Activated naive CD4-positive, alpha-beta T cell treated with anti-CD3 and anti-CD28 coated beads, Interleukin-2, amount 50 U/mL, for 16 hours (primary cell): ENCODE data around the gene PUM2.
A peak's percentile ranks its signal among the peaks of the same experiment; 100 is the strongest.
"Not testable (repeated sequence)": the region's sequence is repeated elsewhere in the genome, so short reads cannot be mapped to it uniquely, and the experiment has no call there.

Source experiments
- DNase-seq: peaks from one replicate; pipeline ENCODE4 v3.0.0-alpha.2; 2020

PUM2 gene

GRCh38 chr2:20288642-20289340 is 61.9 kb downstream of the PUM2 start:
- DNase-seq, result no peak

DNA sequence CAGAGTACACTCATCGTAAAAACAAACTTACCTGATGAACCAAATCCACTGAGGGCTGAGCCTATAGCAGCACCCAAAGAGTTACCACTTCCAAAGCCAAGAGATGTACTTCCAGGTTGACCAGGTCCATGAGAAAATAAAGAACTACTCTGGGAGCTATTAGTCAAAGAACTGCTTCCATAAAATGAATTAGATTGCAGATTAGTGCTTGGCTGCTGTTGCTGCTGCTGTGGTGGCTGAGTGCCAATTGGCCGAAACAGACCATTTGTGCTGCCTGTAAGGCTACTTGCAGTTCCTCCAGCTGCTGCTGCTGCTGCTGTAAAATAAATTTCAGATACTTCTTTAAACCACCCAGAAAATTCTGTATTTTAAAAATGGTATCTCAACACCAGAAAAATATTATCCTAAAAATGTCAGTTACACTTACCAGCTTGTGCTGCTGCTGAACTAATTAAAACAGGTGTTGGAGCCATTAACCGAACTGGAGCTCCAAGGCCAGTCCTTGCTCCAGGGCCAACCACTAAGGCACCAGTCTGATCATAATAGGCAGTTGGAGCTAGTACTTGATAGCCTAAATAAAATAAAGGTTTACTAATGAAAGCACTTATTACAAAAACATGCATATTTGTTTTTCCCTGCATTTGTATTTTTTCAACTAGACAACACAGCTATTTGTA is 67.6 kb downstream of the PUM2 start:
- no peak for DNase-seq

GRCh38 chr2:20281876-20282275 is 68.8 kb downstream of the PUM2 start:
- DNase-seq, result no peak

- DNase-seq, result no peak
Measured at GRCh38 chr2:20273042-20273441, 77.6 kb downstream of the PUM2 start.

- not testable (repeated sequence) for DNase-seq
Measured at GRCh38 chr2:20268317-20268716, 82.3 kb downstream of the PUM2 start.

DNA sequence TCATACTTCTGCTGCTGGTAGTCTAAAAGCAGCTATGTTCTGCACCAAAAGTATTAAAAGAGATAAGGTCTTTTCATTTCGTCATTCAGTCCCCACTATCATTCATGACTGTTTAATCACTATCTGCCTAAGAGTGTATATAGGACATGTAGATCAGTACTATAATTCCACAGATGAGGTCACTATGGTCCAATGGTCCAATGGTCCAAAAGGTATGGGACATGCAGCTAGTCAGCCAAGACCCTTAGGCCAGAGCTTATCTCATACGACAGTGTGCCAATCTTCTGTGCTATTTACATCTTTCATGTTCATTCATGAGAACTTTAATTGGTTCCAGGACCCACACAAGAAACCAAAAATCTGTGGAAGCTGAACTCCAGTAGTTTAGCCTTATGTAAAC is 83.1 kb downstream of the PUM2 start:
- DNase-seq, result no peak

GRCh38 chr2:20264629-20265028 is 86.0 kb downstream of the PUM2 start:
- DNase-seq, result no peak

GRCh38 chr2:20257411-20257810 is 93.2 kb downstream of the PUM2 start:
- no peak for DNase-seq

DNA sequence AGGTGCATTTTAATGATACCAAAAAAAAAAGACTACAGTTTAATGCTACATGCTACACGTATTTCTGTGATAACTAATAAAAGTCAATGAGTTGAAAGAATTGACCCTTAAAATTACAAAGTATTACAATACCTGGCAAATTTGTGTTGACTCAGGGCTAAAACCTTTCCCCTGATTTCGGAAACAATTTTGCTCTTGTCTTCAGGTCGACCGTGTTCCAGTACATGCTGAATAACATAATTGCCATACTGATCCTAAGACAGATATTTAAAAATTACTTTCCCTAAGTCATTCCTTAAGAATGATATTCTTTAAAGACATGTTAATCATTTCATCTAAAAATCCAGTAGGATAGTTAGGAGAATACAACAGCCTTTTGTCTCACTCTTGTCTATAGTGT is 95.9 kb downstream of the PUM2 start:
- no peak for DNase-seq

DNA sequence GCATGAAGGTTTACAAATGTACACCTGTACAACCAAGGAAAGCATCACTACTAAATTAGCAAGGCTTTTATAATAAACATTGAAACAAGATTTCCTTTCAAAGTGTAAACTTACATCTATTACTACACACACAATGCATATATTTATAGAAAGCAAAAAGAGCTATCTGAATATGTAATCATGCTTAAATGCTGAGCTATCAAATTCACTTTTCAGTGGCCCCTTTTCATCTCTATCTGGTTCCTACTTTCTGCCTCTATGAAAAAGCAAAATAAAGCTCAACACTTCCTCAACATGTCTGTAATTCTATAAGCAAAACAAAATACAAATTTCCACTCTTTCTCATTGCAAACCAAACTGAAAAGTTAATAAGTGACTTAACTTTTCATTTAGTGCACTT is 100.2 kb downstream of the PUM2 start:
- DNase-seq, result no peak

- DNase-seq, result no peak
Measured at GRCh38 chr2:20249170-20249569, 101.5 kb downstream of the PUM2 start.

GRCh38 chr2:20247084-20247483 is 103.6 kb downstream of the PUM2 start:
- no peak for DNase-seq

DNA sequence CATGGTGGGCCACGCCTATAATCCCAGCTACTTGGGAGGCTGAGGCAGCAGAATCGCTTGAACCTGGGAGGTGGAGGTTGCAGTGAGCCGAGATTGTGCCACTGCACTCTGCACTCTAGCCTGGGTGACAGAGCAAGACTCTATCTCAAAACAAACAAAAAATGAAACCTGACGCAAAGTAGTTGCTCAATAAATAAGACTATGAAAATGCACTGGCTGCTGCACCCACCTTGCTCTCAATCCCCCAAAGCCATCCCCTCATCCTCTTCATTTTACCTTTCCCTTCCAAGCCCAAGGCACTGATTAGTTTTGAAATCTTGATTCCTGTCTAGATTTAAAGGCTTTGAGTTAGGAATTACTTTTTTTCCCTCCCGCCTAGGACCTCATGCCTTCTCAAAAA is 107.0 kb downstream of the PUM2 start:
- not testable (repeated sequence) for DNase-seq

DNA sequence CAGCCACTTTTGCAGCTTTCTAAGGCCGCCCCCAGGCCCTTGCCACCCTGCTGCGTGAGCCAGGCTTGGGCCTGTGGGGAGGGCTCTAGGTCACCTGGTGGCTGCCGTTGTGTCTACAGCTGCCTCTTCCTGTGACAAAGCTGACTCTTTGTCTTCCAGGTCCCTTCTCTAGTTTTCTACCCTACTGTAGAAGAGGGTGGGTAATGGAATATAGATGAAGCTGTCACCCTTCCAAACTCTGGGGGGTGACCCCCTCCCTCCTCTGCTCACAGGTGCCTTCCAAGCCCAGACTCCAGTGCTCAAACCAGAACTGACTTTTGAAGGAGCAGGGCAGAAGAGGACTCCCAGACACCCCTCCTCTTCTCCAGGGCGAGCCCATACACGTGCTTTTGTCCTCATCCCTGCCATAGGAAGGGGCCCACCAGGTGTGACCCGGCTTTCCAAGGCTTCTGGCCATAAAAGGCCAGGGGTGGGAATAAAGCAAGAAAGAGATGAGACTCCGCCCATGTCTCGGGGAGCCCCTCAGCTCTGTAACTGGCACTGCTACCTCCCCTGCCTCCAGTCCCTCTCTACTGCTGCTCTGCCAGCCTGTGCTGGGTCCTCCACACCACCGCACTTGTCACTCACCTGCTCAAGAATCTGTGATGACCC is 107.8 kb downstream of the PUM2 start:
- no peak for DNase-seq

DNA sequence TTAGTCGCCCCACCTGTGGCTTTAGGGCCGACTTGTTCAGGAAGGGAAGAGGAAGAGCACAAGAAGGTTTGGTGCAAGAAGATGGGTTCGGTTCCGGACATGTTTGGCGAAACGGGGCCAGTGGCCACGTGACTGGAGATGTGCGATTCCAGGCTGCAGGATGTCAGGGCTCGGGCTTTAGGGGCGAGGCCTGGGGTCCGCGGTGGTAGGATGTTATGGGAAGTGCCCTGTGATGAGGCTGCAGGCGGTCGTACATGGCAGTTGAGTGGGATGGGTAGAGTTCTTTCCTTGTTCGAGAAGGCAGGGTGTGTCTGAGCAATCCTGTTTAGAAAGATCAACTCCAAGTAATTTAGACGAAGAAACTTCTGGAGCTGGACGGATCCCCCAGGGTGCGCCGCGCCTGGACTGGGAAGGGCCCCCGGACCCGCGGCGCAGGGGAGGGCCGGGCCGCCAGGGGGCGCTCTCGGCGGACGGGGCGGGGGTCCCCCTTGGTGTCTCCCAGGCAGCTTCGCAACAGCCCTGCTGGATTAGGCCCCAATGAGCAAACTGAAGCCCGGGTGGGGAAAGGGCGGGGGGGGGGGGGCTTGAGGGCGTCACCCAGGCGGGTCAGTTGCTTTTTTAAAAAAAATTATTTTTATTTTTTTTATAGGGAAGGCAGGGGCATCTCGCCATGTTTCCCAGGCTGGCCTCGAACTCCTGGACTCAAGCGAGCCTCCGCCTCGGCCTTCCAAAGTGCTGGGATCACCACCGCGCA is 108.5 kb downstream of the PUM2 start:
- DNase-seq, result peak; percentile 31

DNA sequence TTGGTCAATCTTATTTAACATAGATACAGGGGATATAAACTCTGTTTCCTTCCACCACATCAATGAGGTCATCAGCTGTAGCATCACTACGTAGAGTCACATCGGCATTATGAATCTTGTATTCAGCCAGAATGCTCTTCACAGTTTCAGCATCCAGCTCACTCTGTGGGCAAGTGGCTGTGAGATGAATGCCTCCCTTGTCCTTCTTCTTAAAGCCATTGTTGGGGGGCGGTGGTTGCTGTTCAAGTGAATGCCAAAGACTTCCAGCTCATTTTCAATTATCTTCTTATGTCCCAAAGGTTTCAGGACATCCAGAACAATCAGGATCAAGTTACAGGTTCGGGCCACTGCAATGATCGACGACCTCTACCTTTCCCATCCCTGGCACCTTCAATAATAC is 110.4 kb downstream of the PUM2 start:
- DNase-seq, result not testable (repeated sequence)

GRCh38 chr2:20236496-20236895 is 114.1 kb downstream of the PUM2 start:
- no peak for DNase-seq

- no peak for DNase-seq
Measured at GRCh38 chr2:20235655-20236305, 114.9 kb downstream of the PUM2 start.

DNA sequence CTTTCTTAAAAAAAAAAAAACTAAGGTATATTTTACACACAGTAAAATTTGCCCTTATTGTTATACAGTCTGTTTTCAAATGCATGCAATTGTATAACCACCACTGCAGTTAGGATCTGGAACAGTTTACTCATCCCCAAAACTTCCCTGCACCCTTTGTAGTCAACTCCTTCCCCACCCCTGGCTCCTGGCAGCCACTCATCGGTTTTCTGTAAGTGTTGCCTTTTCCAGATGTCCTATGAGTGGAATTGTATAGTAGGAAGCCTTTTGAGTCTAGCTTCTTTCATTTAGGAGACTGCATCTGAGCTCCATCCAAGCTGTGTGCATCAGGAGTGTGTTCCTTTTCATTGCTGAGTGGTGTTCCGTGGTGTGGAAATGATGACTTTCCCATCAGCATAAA is 116.0 kb downstream of the PUM2 start:
- not testable (repeated sequence) for DNase-seq

DNA sequence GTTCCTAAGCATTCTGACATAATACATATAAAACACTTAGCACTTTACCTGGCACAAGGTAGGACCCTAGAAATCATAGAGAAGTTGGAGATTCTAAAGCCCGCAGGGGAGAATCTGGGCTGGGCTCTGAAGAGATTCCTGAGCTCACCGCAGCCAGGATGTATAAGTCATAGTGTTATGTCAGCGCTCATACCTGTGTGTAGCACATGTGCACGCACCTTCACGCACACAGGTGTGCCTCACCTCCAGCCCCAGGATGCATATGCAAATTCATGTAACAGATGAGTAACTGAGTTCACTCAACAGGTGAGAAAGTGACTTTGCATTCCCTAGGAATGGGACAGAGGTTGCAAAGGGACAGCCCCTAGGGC is 117.8 kb downstream of the PUM2 start:
- DNase-seq, result no peak

DNA sequence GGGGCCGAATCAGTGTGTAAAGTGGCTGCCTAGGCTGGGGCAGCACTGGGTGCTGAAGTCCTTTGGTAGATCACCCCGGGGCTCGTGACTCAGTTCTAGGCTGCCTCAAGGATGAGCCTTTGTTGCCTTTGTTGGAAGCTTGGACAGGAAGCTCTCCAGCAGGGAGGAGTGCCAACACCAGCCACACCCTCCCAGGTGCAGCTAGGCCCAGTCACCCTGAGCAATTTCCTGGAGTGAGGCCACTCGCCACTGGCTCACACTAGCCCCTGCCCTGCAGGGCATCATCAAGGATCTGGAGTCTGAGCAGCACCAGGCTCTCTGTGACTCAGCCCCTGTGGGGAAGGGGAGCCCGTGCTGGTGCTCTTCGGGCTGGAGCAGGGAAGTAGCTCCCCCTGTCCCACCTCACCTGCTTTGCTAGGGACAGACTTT is 119.0 kb downstream of the PUM2 start:
- no peak for DNase-seq

DNA sequence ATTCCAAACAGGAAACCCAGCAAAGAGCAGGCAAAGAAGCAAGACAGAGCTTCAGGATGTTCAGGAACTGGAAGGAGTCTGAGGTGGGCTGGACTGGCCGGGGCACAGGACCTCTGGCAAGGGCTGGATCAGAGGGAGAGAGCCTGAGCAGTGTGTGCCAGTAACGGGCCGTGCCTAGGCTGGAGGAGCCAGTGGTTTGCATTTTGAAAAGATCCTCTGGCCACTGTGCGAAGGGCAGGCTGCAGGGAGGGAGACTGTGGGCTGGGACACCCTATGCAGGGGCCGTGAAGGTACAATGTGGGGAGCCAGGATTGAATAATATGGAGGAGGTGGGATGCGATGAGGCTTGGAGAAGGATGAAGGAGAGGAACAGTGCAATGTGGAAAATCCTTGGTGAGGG is 119.5 kb downstream of the PUM2 start:
- no peak for DNase-seq

- DNase-seq, result no peak
Measured at GRCh38 chr2:20230114-20230425, 120.6 kb downstream of the PUM2 start.
